NCI-H446 treated with DMSO at 0.1 percent for 48 hours (cell line): ENCODE measurements around the gene SPACDR.
"Not testable (repeated sequence)": the region's sequence is repeated elsewhere in the genome, so short reads cannot be mapped to it uniquely, and the experiment has no call there.

Source experiments
- DNase-seq: peaks from one replicate; lab custom pipeline; 2025; lab: John Stamatoyannopoulos, UW

The SPACDR gene, protein sequence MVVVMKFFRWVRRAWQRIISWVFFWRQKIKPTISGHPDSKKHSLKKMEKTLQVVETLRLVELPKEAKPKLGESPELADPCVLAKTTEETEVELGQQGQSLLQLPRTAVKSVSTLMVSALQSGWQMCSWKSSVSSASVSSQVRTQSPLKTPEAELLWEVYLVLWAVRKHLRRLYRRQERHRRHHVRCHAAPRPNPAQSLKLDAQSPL

GRCh38 chr7:100464210-100464660 is at the start of gene SPACDR:
Gene SPACDR, minus strand, starts transcription at chr7:100464260. Its CDS starts 235 bp downstream, at chr7:100464025.
- DNase-seq = no peak

DNA sequence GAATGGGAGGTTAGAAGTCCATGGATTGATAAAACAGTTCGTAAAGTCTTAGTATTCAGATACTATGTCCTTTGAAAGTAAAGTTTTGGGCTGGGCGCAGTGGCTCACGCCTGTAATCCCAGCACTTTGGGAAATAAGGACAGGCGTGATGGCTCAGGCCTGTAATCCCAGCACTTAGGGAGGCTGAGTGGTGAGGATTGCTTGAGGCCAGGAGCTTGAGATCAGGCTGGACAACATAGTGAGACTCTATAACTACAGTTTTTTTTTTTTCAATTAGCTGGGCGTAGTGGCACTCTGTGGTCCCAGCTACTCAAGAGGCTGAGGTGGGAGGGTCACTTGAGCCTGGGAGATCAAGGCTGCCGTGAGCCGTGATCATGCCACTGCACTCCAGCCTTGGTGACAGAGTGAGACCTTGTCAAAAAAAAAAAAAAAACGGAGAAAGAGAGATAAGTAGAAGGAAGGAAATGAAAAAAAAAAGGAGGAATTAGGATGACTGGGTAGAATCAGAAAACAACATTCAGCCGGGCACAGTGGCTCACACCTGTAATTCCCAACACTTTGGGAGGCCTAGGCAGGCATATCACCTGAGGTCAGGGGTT is 49.3 kb upstream of the SPACDR start:
- DNase-seq = no peak

- no peak for DNase-seq
These were observed 46.6 kb upstream of the SPACDR start for GRCh38 chr7:100510437-100511239.

DNA sequence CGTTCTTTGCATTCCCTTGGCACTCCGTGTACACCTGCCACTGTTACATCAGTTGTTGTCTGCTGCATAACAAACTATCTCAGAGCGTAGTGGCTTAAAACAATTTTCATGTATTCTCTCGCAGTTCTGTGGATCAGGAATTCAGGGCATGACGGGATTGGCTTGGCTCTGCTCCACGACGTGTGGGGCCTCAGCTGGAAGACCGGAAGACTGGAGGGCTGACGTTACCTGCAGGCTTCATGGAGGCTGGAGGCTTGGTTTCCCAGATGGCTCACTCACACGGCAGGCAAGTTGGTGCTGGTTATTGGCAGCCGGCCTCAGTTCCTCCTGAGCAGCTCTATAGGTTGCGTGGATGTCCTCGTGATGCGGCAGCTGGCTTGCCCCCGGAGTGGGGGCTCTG is 45.2 kb upstream of the SPACDR start:
- peak; percentile 53 for DNase-seq

- DNase-seq = no peak
These were observed 42.4 kb upstream of the SPACDR start for GRCh38 chr7:100506356-100506923.

- DNase-seq = no peak
These were observed 41.0 kb upstream of the SPACDR start for GRCh38 chr7:100504887-100505611.

DNA sequence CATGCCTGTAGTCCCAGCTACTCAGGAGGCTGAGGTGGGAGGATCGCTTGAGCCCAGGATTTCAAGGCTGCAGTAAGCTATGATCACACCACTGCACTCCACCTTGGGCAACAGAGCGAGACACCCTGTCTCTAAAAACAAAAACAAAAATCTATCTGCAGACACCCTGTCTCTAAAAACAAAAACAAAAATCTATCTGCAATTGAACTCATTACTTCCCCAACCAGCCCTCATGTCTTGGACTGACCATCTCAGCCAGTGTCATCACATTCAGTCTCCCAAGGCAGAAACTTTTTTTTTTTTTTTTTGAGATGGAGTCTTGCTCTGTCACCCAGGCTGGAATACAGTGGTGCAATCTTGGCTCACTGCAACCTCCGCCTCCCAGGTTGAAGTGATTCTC is 40.0 kb upstream of the SPACDR start:
- DNase-seq = not testable (repeated sequence)

- not testable (repeated sequence) for DNase-seq
These were observed 36.7 kb upstream of the SPACDR start for GRCh38 chr7:100500743-100501142.

DNA sequence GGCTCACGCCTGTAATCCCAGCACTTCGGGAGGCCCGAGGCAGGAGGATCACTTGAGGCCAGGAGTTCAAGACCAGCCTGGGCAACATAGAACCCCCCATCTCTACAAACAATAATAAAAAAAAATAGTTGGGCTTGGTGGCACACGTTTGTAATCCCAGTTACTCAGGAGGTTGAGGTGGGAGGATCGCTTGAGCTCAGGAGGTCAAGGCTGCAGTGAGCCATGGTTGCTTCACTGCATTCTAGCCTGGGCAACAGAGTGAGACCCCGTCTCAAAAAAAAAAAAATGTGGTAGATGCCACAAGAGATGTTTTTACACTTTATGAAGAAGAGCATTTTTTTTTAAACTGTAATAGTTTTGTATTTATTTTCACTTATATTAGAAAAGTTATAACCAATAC is 32.4 kb upstream of the SPACDR start:
- DNase-seq = no peak

DNA sequence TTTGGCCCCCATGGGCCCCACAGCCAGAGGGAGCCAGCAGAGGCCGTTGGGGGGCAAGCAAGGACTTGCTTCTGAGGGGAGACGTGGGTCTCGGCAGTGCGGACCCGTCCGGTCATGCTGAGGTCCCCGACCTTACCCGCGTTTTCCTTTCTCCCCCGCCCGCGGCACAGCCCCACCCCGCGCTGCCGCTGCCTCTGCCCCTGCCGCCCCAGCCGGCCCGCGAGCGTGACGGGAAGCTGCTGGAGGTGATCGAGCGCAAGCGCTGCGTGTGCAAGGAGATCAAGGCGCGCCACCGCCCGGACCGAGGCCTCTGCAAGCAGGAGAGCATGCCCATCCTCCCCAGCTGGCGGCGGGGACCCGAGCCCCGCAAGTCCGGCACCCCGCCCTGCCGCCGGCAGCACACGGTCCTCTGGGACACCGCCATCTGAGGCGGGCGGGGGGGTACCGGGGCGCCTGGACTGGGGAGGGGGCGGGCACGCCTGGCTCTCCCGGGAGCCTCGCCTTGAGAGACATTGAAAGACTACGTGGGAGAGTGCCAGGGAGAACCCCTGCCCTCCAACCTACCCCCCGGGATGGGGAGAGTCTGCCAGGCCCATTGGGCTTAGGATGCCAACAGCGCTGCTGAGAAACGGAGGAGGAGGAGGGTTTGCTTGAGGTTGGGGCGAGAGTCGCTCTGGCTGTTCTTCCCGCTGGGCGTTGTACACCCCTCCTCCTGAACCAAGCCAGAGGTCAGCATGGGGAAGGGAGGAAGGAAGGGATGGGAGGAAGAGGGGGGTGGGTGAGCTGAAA is 29.6 kb upstream of the SPACDR start:
- DNase-seq = no peak

DNA sequence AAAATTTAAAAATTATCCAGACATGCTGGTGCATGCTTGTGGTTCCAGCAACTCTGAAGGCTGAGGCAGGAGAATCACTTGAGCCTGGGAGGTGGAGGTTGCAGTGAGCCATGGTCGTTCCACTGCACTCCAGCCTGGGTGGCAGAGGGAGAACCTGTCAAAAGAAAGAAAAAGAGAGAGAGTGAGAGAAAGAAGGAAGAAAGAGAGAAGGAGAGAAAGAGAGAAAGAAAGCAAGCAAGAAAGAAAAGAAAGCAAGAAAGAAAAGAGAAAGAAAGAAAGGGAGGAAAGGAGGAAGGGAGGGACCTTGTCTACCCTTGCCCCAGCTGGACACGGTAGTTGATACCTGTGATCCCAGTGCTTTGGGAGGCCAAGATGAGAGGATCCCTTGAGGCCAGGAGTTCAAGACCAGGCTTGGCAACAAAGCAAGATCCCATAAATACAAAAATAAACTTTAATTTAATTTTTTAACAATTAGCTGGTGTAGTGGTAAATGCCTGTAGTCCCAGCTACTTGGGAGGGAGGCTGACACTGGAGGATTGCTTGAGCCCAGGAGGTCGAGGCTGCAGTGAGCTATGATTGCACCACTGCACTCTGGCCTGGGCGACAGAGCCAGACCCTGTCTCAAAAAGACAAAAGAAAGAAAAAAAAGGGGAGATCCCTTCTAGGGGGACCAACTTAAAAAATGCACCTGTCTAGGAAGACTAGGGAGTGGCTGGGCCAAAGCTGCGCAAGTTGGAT is 28.8 kb upstream of the SPACDR start:
- DNase-seq = no peak

GRCh38 chr7:100491192-100491578 is 27.1 kb upstream of the SPACDR start:
- no peak for DNase-seq

GRCh38 chr7:100490483-100491191 is 26.6 kb upstream of the SPACDR start:
- no peak for DNase-seq

- DNase-seq = peak; percentile 69
These were observed 25.8 kb upstream of the SPACDR start for GRCh38 chr7:100489824-100490223.

DNA sequence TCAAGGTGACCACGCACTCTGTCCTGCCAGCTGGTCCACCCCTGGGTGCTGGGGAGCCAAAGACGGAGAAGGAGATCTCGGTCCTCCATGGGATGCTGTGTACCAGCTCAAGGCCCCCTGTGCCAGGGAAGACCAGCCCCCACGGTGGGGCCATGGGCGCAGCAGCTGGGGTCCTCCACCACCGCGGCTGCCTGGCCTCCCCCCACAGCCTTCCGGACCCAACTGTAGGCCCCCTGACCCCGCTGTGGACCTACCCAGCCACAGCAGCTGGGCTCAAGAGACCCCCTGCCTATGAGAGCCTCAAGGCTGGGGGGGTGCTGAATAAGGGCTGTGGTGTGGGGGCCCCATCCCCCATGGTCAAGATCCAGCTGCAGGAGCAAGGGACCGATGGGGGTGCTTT is 25.1 kb upstream of the SPACDR start:
- DNase-seq = no peak

GRCh38 chr7:100488333-100489095 is 24.5 kb upstream of the SPACDR start:
- DNase-seq = no peak

GRCh38 chr7:100486753-100487446 is 22.8 kb upstream of the SPACDR start:
- DNase-seq = no peak

- no peak for DNase-seq
These were observed 22.1 kb upstream of the SPACDR start for GRCh38 chr7:100486111-100486636.
